Stimulated activated CD4-positive, alpha-beta T cell treated with anti-CD3 and anti-CD28 coated beads, Interleukin-1b, Interleukin-23, amount 100 ng/mL, for 4 hours (primary cell): ENCODE data around the gene KRTAP4-8.
"Not testable (repeated sequence)": the region's sequence is repeated elsewhere in the genome, so short reads cannot be mapped to it uniquely, and the experiment has no call there.

Experiments
- DNase-seq, 2 donors: peaks; one replicate each; pipeline ENCODE4 v3.0.0-alpha.2; 2020; ENCODE audit warnings: low read depth in 2 of 2

Gene KRTAP4-8

DNA sequence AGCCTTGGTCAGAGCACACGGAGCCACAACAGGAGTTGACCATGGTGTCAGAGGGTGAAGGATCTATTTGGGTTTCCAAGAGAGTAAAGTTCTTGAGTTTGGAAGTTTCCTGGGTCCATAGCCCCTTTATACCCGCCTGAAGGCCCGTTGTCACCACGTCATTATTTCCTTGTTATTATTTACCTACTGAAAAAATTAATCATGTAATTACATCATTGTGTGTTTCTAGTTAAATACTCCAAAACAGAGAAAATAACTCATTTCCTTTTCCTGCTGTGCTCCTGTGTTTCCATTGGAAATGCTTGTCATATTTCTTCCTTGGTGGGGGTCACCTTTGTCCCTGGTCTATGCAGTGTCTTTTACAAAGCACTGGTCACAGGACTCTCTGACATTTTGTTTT, at the start of gene KRTAP4-8:
Gene KRTAP4-8, minus strand, starts transcription at position 101 of the 400 bp plus-strand sequence. Its CDS starts 58 bp downstream, at position 43.
- no peak for DNase-seq

DNA sequence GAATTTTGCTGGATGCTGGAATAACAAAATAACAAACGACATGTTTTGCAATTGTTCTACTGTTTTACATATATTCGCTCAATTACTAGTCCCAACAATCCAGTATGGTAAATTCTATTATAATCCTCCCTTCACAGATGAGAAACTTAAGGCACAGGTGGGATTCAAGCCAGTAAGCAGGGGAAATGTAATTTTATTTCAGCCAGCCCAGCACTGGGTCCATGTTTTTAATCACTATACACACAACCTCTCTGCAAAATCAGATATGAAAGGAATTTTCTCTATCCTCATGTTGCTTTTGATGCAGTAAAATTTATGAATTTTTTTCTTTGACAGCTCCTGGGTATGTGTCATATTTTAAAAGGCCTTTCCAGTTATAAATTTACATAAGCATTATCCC, 47.3 kb upstream of the KRTAP4-8 start:
- no peak for DNase-seq

DNA sequence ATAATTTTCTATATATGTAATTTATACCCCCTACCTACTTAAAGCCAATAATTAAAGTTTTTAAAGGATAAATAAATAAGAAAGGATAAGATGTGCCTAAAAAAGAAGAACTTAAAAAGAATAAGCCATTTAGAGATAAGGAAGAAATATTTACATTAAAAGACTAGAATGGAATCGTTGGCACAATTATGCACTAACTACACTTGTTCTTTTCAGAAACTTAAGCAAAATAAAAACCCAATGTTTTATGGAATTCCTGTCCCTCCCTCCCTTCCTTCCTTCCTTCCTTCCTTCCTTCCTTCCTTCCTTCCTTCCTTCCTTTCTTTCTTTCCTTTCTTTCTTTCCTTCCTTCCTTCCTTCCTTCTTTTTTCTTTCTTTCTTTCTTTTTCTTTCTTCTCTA, 46.9 kb upstream of the KRTAP4-8 start:
- DNase-seq = no peak

DNA sequence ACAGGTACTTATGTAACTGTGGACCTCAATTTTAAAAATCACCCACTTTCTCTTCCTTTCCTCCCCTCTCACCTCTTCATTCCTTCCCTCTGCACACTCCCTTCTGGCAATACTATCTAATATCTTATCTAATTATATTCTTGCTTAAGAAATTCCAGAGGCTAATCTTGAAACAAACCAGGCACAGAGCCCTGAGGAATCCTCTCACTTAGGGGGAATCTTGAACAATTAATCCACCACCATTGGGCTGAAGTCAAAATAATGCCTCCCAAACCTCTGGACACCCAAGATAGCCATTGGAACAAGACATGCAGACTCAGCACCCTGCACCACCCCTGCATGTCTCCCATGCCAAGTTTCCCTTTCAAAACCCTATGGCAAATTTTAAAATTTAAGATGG, 43.4 kb upstream of the KRTAP4-8 start:
- DNase-seq = no peak

DNA sequence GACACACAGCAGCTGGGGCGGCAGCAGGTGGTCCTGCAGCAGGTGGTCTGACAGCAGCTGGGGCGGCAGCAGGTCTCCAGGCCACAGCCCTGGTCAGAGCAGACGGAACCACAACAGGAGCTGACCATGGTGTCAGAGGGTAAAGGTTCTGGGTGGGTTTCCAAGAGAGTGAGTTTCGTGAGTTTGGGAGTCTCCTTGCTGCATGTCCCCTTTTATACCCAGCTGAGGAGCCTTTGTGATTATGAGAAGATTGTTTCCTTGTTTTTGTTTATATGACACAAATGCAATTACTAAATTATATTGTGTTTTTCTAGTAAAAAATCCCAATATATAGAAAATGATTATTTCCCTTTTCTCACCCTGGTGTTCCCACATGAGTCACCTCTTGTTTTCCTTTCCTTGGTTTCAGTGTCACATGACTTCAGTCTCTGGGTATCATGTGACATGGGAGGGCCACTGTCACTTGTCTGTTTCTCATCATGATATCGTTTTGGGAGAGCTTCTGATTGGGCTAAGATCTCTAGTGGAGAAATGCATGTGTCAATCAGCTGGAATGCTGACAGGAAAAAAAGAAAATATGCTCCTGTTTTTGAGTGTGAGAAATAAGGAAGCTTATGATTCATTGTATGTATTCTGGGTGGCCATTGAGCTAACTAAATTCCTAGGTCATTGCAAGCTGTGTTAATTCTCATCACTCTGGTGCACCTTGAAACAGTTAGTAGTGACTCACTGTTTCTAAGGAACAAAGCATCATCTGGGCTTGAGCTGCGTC, 42.6 kb upstream of the KRTAP4-8 start, which contains the start of gene KRTAP4-6:
Gene KRTAP4-6, minus strand, starts transcription at position 185 of the 772 bp plus-strand sequence. Its CDS starts 57 bp downstream, at position 128.
- DNase-seq = no peak

DNA sequence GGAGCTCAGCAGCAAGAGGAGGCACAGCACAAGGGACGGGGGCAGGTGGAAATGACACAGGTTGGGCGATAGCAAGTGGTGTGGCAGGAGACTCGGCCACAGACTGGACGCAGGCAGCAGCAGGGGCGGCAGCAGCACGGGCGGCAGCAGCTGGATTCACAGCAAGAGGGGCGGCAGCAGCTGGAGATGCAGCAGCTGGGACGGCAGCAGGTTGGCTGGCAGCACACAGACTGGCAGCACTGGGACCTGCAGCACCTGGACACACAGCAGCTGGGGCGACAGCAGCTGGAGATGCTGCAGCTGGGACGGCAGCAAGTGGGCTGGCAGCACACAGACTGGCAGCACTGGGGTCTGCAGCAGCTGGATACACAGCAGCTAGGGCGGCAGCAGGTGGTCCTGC, 41.9 kb upstream of the KRTAP4-8 start:
- DNase-seq = not testable (repeated sequence)

DNA sequence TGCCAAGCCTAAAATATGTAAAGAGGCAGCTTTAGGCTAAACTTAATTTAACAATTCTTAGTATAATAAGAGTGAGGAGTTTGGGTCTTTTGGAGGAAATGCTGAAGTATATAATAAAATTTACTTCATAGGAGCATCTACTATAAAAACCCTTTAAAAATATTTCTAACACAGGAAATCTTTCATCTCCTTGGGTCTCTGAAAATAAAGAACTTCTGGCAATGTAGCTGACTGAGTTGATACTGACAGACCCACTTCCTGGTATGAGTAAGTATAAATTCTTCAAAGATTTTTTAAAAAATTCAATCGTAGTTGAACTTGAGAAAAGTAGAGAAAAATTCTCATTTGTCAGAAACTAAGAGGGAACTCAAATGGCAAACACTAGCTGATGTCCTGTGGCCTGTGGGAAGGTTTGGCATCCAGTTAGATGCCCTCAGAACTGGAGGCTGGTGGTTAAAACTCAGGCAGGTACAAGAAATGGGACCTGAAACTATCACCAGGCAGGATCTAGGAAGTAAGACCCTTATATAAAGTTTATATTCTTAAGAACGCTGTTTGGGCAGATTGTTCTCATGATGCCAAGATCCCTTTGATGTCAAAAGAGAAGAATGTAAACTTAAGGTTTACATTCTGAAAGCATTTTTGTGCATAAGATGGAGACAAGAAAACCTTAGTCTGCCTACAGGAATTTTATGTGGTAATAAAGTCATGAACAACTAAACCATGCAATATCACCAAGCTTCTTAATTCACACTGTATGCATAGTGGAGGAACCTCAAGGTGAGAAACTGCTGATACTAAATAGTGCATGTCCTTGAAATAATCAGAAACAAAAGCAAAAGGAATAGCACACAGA, 36.2 kb upstream of the KRTAP4-8 start:
- DNase-seq = no peak

DNA sequence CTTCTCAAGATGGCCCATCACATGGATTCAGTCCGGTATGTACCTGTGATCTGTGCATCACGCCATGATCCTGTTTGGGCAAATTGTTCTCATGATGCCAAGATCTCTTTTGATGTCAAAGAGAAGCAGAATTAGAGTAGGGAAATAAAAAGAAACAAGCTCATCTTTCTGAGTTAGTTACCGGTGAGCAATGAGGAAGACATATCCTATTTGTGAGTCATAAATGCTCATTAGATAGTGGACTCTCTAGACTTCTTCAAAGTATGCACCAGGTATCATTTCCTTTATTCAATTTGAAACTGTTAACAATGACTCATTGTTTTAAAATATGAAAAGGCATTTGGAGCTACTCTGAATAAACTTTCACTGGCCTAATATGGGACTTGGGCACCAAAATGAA, 34.0 kb upstream of the KRTAP4-8 start:
- DNase-seq = no peak

DNA sequence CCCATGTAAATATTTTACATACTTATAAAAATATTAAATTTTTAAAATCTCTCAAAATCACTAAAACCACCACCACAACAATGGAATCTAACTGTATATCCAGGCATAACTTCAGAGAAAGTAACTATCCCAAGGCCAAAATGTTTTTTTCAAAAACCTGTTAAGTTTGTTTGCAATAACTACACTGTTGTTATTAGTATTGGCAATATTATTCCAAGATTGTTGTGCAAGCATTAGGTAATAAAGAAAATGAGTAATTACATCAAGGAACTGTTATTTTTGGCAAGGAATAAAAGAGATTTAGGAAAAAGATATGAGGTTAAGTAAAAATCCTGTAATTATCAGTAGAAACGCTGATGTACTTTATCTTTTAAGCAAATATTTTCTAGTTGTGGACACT, 29.4 kb upstream of the KRTAP4-8 start:
- DNase-seq = no peak

- DNase-seq = no peak
Observed at GRCh38 chr17:41126412-41126811, 28.5 kb upstream of the KRTAP4-8 start.

GRCh38 chr17:41125064-41125463, 27.1 kb upstream of the KRTAP4-8 start:
- DNase-seq = no peak

DNA sequence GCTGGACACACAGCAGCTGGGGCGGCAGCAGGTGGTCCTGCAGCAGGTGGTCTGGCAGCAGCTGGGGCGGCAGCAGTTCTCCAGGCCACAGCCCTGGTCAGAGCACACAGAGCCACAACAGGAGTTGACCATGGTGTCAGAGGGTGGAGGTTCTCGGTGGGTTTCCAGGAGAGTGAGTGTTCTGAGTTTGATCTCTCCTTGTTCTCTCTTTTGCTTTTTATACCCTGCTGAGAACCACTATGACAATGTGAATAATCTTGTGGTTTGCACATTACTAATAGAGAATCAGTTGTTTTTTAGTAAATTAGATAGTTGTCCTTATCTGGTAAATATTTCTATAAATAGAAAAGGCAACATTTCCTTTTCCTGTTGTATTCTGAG, 26.0 kb upstream of the KRTAP4-8 start, which contains the start of gene KRTAP4-12:
Gene KRTAP4-12, minus strand, starts transcription at position 192 of the 381 bp plus-strand sequence. Its CDS starts 60 bp downstream, at position 132.
- DNase-seq = not testable (repeated sequence)

DNA sequence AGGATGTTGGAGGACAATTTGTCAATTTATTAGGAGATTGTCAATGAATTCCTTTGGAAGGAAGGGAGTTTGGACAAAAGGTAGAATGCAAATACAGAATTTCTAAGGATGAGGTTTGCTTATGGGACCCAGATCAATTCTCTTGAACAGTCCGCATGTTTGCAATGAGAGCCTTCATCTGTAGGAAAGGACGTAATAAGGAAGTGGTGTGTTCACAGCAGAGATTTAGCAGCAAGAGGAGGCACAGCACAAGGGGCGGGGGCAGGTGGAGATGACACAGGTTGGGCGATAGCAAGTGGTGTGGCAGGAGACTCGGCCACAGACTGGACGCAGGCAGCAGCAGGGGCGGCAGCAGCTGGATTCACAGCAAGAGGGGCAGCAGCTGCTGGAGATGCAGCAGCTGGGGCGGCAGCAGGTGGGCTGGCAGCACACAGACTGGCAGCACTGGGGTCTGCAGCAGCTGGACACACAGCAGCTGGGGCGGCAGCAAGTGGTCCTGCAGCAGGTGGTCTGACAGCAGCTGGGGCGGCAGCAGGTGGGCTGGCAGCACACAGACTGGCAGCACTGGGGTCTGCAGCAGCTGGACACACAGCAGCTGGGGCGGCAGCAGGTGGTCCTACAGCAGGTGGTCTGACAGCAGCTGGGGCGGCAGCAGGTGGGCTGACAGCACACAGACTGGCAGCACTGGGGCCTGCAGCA, 25.5 kb upstream of the KRTAP4-8 start:
- not testable (repeated sequence) for DNase-seq

- no peak for DNase-seq
Observed at GRCh38 chr17:41121742-41122141, 23.8 kb upstream of the KRTAP4-8 start.

DNA sequence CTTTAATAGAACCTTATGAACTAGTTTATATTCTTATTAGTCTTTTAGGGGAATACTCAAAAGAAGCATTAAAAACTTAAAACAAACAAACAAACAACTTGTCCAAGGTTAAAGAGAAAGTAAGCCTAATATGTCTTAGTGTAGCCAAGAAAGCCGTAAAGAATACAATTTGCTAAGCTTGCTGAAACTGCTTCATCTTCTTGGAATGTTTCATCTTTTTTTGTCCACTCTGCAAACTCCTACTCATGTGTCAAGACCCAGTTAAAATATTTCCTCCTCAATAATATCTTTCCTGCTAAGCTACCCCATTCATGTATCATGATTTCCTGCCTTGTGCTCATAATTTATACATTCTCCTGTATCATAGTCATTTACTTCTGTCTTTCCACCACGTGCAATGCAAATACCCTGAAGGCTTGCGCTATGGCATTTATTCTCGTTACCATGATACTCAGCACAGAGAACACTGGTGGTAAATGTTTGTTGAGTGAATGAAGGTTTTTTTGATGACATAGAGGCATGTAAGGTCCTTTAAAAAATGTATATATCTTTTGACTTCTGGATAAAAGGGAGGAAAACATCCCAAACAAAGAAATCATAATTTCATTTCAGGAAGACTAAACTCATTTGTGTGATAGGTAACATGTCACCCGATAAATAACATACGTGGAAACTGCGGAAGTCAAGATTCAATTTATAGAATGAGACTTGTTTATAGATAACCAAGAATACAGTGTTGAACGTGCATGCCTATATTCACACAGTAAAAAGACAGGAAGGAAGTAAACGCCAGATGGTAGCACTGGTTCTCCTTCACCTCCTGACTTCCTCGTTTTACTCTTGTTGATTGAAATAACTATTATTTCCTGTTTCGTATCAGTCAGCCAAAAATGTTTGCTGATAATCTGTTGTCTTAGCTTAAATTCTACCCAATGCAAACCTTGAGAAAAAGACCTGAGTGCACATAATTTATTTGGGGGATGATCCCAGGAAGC, 22.1 kb upstream of the KRTAP4-8 start:
- DNase-seq = not testable (repeated sequence)

GRCh38 chr17:41118721-41119120, 20.8 kb upstream of the KRTAP4-8 start:
- no peak for DNase-seq

- not testable (repeated sequence) for DNase-seq
Observed at GRCh38 chr17:41117846-41118386, 20.0 kb upstream of the KRTAP4-8 start, which contains the start of gene KRTAP4-11. Gene KRTAP4-11, minus strand, starts transcription at chr17:41118373. Its CDS starts 58 bp downstream, at chr17:41118315.

GRCh38 chr17:41116297-41116696, 18.4 kb upstream of the KRTAP4-8 start:
- DNase-seq = no peak

DNA sequence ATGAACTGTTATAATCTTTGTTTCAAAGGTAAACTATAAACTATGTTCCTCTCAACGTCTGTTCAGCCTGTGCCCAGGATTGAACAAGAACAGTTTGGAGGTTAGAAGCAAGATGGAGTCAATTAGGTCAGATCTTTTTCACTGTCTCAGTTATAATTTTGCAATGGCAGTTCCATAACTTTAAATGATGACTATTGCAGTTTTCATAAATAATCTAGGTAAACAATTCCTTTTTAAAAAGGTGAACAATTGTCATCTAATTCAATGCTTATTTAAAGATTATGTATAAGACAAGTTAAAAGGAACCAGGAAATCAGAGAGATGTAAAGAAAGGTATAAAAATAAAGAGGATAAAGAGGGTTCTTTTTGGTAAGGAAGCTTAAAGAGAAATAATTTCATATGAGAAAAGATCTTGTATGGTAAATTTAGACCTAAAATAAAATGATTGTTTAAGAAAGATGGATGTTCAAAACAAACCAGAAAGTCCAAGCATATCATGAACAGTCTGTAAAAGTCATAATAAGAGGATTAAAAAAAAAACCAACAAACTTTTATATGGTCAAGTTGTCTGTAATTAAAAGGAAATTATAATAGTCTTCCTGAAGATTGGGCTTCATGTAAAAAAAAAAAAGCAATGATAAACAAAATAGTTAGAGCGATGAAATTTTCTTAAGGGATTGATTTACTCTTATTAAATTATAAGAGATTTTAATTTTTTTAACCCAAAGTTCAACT, 13.4 kb upstream of the KRTAP4-8 start:
- no peak for DNase-seq
